ENCODE data around the gene EMC8.

EMC8 gene

DNA sequence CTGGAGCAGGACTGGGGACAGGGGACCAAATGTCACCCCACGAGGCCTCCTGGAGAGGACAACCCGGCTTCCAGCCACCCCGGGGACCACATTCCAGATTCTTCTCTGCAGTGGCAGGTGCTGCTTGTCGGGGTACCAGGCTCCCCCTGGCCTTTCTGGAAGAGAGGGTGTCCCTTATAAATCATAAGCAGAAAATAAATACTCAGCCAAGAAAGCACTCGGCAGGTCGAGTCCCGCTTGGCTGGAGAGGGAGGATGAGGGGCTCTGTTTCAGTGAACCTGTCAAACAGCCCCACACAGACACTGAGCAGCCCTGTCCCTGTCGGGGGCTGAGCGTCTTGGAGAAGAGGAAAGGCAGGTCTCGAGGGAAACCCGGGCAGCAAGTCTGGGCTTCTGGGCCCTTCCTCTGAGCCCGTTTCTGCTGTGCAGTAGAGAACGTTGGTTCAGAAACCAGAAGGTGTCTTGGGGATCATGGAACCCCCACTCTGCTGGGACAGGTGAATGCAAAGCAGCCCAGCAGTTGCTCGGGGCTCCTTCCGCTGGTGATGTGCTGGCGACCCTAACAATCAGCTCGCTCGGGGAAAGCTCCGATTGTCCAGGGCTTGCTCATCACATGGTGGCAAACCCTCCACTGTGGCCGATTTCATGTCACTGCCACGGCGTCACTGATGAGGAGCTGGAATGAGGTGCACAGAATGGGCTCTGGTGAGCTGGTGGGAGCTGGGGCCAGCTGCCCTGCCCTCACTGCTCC lies 36.8 kb upstream of the EMC8 start:
- DNase-seq (ENCODE audit: low read depth, low spot score): no peak
- H3K27ac ChIP-seq: no peak overlapping the region

DNA sequence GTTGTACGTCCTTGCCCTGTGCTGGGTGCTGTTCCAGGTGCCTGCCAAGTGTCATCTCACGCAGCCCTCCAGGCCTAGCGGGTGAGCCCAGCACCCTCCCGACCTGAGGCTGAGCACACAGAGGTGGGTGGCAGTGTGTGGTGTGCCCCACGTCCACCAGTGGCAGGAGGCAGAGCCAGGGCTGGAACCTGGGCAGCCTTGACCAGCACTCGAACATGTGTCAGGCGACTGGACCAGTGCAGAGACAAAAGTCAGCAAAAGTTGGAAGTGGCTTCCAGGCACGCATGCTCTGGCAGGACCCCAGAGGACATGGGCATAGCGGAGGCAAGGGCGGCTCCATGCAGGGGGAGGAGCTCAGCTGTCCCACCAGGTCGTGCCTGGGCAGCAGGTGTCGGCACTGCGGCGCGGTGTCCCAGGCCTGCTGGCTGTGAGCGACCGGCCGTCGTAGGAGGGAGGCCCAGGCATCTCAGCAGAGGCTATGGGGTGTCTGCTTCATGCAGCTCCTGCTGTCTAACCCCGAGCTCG lies 35.9 kb upstream of the EMC8 start:
- DNase-seq (ENCODE audit: low read depth, low spot score): no peak
- H3K27ac ChIP-seq: no peak overlapping the region

DNA sequence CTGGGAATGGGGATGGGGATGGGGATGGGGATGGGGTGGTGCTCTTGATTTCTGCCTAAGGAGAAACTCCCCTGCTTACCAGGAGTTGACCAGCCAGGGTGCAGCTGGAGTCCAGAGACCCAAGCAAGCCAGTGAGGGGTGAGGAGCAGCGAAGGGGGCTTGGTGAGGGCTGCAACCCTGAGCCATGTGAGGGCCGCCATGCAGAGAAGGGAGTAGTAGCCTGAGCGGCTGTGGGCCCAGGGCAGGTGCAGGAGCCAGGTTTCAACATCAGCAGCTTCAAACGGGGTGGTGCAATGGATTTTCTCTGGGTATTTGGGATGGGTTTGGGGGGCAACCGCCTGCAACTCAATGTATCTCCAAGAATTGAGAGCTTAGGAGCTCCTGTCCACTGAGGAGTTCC lies 35.4 kb upstream of the EMC8 start:
- DNase-seq (ENCODE audit: low read depth, low spot score): no peak

DNA sequence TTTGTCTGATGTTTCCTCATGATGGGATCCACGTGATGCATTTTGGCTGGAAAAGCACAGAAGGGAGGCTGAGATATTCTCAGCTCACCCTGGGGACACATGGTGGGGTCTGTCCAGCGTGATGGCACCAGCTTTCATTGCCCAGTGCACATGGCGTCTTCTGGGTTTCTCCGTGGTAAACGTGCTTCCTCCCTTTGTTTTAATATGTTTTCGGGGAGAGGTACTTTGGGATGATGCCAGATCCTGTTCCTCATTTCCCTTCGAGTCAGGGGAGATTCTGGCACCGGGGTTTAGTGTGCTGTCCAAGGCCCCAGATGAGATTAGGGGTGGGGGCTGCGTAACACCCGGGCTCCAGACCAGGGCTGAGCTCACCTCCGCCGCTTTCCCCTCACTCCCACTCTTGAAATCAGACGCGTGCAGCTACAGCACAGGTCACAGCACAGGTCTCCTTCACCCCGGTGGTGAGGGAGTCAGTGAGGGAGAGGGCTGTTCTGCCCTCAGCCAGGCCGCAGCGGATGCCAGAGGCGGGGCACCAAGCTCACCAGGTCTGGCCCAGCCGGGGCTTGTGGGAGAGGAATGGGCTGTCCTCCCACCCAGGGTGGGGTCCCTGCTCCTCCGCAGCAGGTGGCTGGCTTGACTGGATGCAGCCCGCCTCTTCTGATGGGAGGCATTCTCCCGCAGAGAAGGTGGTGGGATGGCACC lies 34.0 kb upstream of the EMC8 start:
- no peak for DNase-seq (ENCODE audit: low read depth, low spot score)
- H3K27ac ChIP-seq: no peak overlapping the region

More for the DNA sequence above, 35.4 kb upstream of the EMC8 start:
- H3K27ac ChIP-seq: no peak overlapping the region

DNA sequence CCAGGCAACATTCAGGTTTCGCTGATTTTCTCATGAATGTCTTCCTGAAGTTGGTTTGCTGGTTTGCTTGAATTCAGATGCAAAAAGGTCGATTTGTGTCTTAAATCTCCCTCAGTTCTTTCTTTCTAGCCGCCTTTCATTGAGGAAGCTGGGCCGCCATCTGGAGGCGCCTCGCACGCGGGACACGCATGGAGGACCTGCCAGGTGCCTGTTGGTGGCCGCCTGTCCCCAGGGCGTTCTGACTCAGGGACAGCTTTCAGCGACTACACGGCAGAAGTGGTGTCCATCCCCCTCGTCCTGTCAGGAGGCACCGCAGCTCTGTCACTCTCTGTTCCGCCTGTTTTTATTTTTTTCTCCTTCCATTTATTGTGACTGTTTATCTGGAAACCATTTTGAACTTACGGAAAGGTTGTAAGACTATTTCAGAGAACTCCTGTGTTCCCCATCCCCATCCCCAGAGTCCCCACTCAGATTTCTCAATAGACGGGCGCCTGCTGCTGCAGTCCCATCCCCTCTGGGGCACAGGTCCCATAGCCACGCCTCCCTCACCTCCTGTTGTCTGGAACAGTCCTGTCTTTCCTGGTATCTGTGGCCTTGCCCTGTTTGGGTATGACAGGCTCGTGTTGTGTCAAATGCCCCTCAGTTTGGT lies 33.4 kb upstream of the EMC8 start:
- no peak for DNase-seq (ENCODE audit: low read depth, low spot score)
- no peak overlapping the region for H3K27ac ChIP-seq

DNA sequence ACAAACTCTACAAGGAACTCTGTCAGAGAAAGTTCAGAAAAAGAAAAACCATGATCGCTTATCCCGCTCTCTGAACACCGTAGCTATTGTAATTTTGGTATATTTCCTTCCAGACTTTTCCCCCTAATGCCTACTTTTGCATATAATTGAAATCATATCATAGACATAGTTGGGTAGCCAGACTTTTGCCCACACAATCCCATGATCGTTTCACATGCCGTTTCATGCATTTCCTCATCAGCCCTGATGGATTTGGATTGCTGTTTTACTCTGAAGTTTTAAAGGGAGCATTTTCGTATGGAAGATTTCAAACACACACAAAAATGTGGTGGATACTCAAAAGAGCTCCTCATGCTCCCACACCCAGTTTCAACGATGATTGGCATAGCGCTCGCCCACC lies 31.5 kb upstream of the EMC8 start:
- H3K27ac ChIP-seq: no peak overlapping the region
- DNase-seq (ENCODE audit: low read depth, low spot score): no peak

DNA sequence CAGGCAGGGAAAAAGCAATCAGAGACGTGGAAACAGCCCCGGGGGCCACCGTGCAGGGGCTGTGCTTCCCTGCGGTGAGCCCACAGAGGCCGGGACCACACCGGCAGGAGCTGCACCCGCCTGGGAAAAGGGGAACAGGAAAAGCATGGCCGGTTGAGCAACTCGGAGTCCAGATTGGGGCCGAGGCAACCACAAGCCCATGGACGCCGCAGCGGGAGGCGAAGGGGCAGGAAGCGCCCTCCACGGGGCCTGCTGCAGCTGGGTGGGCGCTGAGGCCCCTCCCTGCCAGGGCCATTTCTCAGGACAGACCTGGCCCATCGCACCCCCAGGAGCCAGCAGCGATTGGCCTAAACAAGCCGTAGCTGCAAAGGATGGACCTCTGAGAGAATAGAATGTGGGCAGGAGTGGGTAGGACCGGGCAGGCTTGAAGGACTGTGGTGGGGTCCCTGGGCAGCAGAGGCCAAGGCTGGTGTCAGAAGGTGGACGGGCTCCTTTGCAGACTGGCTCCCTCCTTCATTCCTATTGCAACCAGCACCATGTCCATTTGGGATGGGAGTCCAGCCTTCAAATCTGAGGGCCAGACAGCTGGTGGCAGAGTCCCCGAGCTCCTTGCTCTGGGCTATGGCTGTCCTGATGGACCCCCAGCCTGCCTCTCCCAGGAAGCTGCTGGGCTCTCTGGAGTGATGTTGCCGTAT lies 30.6 kb upstream of the EMC8 start:
- DNase-seq (ENCODE audit: low read depth, low spot score): no peak
- no peak overlapping the region for H3K27ac ChIP-seq

DNA sequence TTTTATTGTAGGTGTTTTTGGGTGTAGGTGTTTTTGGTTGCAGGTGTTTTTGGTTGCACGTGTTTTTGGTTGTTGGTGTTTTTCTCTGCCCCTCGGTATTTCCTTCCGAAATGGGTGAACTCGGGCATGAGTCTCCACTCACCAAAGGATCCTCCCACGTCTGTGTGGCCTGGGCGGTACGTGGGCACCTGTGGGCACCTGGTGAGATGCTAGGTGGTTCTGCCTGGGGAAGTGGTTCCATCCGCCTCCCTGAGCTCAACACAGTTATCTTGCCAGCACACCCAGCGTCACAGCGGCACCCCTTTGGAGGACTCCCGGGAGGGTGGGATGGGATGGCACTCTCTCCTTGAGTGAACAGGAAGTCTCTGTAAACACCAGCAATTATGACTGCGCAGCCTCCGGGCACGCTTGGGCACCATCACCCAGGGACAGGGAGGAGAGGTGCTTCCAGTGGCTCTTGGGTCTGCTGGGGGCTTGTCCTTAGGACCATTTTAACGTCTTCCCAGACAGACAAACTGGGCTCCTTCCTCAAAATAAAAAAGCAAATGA lies 29.9 kb upstream of the EMC8 start:
- DNase-seq (ENCODE audit: low read depth, low spot score): no peak
- H3K27ac ChIP-seq: no peak overlapping the region

DNA sequence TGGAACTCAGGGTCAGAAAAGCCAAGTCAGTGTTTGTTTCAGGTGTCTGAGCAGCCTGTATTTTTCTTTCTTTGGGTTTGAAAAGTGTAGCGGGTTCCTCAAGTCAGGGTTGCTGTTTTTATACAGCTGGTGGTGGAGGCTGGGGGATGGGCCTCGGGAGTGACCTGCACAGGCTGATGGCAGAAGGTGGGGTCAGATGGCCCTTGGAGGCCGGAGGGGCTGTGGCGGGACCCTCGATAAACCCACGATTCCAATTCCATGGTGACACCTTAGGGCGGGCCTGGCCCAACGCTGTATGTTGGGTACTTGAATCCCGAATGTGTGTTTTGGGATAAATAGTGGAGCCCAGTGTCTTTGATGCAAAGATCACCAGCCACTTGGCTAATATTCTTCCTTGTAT lies 28.8 kb upstream of the EMC8 start:
- no peak overlapping the region for H3K27ac ChIP-seq

DNA sequence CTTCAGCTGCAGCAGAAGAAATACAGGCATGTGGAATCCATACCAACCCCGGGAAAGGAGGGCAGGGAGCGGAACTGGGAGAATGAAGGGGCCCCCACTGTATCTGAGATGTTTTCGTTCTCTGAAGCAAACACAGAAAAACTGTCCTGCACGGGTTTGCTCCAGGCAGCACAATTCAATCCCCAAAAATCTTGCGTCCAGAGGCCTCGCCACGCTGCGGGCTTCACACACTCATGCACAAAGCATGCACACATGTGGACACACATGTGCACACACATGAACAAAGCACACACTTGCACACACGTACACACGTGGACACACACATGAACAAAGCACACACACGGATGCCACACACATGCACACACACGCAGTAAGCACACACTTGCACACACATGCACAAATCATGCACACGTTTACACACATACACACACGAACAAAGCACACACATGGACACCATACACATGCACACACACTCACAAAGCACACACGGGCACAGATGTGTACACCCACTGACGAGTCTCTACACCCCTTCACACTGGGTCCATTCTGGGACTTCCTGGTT lies 27.4 kb upstream of the EMC8 start:
- no peak for DNase-seq (ENCODE audit: low read depth, low spot score)
- no peak overlapping the region for H3K27ac ChIP-seq

More for the DNA sequence above, 28.8 kb upstream of the EMC8 start:
- DNase-seq (ENCODE audit: low read depth, low spot score): no peak

DNA sequence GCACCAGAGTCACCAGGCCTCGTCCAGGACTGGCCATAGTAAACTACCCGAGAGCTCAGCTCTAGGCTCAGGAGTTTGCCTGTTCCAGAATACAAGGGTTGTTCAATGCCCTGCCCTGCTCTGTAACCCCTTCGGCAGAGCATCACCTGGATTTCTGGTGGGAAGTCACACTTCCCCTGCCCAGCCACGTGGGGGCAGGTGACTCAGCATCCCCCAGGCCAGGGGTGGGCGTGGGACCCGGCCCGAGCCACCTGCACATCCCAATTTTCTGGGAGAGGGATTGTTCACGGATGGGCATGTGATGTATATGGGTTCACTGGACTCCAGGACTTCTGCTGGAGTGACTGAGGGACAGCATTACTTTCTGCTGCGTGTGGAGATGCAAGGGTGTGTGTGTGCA lies 26.0 kb upstream of the EMC8 start:
- no peak for DNase-seq (ENCODE audit: low read depth, low spot score)

DNA sequence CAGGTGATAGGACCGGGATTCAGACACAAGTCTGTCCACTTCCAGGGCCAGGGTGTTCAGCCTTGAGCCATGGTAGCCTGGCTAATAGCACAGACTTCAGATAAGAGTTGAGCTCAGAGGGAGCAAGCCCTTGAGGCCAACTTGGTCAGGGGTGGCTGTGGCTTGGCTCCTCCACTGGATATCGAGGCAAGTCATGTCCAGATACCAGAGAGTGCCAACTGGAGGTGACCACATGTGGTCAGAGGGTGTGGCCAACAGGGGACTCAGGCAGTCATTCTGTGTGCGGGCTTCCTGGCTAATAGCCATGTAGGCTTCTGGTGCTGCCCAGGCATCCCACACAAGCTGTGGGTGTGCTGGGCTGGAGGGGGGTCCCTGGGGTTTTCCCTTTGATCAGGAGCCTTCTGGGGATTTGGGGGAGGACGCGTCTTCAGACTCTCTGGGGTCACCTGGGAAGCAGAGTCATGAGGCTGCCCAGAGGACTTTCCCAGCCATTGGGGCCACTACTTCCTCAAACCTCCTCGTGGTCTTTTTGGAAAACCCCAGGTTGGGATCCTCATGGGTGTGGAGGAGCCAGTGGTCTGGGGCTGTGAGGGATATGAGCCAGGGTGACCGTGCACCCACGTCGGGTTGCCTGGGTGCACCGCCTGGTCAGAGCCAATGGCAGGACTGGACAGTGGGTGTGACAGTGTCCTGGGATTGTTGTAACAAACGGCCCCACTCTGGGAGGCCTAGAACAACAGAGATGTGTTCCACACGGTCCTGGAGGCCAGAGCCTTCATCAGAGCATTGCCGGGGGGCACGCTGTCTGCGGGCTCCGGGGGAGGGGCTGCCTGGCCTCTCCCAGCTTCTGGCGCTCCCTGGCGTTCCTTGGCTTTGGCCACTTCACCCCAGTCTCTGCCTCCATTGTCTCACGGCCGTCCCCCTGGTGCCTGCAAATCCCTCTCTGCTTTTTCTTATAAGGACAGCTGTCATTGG lies 25.1 kb upstream of the EMC8 start:
- DNase-seq (ENCODE audit: low read depth, low spot score): no peak
- no peak overlapping the region for H3K27ac ChIP-seq

More for the DNA sequence above, 26.0 kb upstream of the EMC8 start:
- no peak overlapping the region for H3K27ac ChIP-seq

DNA sequence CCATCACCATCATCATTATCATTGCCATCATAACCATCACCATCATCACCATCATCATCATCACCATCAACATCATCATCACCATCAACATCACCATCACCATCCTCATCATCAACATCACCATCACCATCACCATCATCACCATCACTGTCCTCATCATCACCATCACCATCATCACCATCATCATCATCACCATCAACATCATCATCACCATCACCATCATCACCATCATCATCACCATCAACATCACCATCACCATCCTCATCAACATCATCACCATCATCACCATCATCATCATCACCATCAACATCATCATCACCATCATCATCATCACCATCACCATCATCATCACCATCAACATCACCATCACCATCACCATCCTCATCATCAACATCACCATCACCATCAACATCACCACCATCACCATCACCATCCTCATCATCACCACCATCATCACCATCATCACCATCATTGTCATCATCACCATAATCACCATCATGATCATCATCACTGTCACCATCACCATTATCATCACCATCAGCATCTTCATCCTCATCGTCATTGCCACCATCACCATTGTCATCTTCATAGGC lies 24.1 kb upstream of the EMC8 start:
- DNase-seq (ENCODE audit: low read depth, low spot score): no peak
- H3K27ac ChIP-seq: no peak overlapping the region

DNA sequence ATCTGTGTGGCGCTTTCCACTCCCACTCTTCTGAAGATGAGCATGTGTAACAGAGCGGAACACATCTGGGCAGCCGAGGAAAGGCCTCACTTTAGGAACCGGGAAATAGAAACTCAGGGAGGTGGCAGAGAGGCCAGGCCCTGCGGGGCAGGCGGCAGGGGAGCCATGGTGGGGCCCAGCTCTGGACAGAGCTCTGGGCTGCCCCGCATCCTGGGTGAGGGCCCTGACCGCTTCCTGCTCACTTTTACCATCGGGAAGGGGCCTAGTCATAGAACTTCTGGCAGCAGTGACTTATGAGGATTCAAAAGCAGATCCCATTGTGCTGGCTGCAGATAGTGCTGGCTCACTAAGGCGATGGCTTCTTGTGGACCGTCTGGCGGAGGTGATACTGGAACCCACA lies 22.8 kb upstream of the EMC8 start:
- no peak overlapping the region for H3K27ac ChIP-seq
- no peak for DNase-seq (ENCODE audit: low read depth, low spot score)

DNA sequence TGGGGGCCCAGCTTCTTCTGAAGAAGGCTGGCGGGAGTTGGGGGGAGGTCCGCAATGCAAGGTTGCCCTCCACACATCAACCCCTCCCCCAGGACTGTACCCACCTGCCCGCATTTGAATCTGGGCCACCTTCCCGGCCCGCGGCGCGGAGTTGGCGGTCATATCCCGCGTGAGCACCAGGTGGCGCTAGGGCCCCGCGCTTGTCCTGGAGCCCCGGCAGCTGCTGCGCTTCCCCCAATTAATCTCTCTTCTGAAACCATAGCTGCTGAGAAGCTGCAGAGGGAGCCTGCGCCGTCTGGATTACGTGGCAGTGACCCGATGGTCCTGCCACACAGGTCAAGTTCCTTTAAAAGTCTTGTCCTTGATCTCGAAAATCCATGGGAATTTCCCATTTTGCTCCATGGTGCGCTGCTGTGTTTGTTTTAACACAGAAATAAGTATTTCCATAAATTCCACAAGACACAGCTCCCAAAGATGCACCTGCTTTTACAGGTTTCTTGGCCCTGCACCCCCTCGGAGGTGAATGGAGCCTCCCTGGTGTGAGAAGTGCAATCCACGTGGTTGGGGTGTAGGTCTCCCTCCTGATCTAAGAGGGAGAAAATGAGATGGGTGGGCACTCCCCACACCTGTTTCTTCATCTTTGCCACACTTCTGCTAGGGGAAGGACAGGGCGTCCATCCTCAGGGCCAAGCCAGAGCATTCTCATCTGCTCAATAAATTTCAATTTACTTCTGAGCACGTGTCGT lies 22.2 kb upstream of the EMC8 start:
- H3K27ac ChIP-seq: no peak overlapping the region
- DNase-seq (ENCODE audit: low read depth, low spot score): no peak

DNA sequence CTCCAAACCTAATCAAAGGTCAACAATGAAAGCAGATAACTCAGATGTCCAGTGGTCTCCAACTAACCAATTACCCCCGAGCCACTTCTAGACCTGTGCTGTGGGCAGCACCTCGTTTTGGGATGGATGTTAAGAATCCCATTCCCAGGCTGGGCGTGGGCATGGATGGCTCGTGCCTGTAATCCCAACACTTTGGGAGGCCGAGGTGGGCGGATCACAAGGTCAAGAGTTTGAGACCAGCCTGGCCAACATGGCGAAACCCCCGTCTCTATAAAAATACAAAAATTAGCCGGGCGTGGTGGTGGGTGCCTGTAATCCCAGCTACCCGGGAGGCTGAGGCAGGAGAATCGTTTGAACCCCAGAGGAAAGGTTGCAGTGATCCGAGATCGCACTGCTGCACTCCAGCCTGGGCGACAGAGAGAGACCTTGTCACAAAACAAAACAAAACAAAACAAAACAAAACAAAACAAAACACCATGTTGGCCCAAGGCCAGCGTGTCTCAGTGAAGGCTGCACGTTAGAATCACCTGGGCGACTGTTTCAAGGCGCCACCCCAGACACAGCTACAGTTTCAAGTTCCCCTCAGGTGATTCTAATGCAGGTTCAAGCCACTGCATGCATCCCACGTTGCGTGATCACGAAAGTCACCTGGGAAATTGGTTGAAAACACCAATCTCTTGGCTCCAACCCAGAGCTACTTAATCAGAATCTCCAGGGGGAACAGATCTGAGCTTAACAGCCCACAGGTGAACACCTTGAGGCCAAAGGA lies 21.4 kb upstream of the EMC8 start:
- no peak overlapping the region for H3K27ac ChIP-seq
- no peak for DNase-seq (ENCODE audit: low read depth, low spot score)

DNA sequence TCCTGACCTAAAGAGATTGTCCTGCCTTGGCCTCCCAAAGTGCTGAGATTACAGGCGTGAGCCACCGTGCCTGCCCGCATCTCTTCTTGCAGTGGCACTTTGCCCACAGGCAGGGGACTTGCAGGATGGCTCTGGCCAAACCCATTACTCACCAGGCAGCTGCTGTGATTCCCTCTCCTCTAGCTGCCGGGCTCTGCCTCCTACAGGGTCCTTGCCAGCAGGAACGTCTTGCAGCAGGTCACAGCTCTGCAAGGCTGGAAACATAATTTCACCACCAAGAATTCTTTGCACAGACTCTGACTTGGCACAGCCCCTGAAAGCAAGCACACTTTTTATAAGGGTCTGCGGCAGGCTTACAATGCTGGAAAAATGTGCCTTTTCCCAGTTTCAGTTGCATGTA lies 20.4 kb upstream of the EMC8 start:
- H3K27ac ChIP-seq: no peak overlapping the region
- no peak for DNase-seq (ENCODE audit: low read depth, low spot score)
